AG04449 (cell line): ENCODE measurements around the gene KIF3B.
A peak's percentile ranks its signal among the peaks of the same experiment; 100 is the strongest.
"Not testable (repeated sequence)": the region's sequence is repeated elsewhere in the genome, so short reads cannot be mapped to it uniquely, and the experiment has no call there.

ENCODE experiments used
- CTCF ChIA-PET: fragments of 350-600 bp; formaldehyde crosslinking; extraction: SDS; loops from one replicate; lab custom pipeline; 2021; ENCODE audit warnings: antibody characterized with exemption; lab: Yijun Ruan, JAX
- POLR2A ChIA-PET: fragments of 400-600, 350-600 bp; formaldehyde crosslinking; extraction: SDS; loops from one replicate; lab custom pipeline; 2020; ENCODE audit warnings: antibody characterized with exemption, inconsistent platforms; lab: Yijun Ruan, JAX
- DNase-seq: peaks from one replicate; pipeline ENCODE4 v3.0.0-alpha.2; 2010; ENCODE audit warnings: low read depth, low spot score
- H3K4me3 ChIP-seq: 2 replicates; pipeline ENCODE4 v1.5.1; 2011; ENCODE audit warnings: low read depth, mild to moderate bottlenecking, control low read depth, low read length
- TF ChIP-seq, protein P1 (sequence below): IDR thresholded peaks from one replicate; pipeline ENCODE4 v1.5.1; 2011; ENCODE audit warnings: mild to moderate bottlenecking, moderate library complexity, low read length, control low read depth, inconsistent platforms; ENCODE audit not compliant: insufficient read depth; ENCODE audit errors: missing control alignments

The KIF3B gene

GRCh38 chr20:32333988-32334885, 56.8 kb downstream of the KIF3B start:
- H3K4me3 ChIP-seq, result no peak overlapping the region
- DNase-seq, result no peak
- CTCF ChIA-PET, result interaction anchor here (0.5 kb wide), 1 partner anchor 94 kb away, joined by 3 read pairs; no protein-coding TSS in a partner anchor
- TF ChIP-seq, protein P1, sequence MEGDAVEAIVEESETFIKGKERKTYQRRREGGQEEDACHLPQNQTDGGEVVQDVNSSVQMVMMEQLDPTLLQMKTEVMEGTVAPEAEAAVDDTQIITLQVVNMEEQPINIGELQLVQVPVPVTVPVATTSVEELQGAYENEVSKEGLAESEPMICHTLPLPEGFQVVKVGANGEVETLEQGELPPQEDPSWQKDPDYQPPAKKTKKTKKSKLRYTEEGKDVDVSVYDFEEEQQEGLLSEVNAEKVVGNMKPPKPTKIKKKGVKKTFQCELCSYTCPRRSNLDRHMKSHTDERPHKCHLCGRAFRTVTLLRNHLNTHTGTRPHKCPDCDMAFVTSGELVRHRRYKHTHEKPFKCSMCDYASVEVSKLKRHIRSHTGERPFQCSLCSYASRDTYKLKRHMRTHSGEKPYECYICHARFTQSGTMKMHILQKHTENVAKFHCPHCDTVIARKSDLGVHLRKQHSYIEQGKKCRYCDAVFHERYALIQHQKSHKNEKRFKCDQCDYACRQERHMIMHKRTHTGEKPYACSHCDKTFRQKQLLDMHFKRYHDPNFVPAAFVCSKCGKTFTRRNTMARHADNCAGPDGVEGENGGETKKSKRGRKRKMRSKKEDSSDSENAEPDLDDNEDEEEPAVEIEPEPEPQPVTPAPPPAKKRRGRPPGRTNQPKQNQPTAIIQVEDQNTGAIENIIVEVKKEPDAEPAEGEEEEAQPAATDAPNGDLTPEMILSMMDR, result no peak
- POLR2A ChIA-PET, result no interaction called here

DNA sequence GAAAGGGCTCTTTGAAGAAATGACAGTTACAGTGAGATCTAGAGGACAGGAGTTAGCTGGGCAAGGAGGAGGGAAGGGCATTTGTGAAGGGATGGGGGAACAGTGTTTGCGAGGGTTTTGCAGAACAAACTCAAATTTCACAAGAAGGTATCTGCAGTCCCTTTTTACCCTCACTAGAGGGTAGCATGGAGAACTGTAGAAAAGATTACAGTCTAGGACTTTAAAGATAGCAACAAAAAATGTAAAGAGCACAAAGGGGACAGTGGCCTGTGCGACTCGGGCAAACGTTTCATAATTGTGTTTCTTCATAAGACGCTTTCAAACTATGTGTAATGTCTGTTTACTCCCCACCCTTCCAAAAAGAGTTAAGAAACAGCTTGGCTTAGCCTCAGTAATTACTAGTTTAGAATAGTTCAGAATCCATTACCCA, 59.5 kb downstream of the KIF3B start:
- CTCF ChIA-PET, result interaction anchor here (0.7 to 4.3 kb wide), 22 partner anchors 8 to 316 kb away, joined by 3 to 35 read pairs (median 4); no protein-coding TSS in a partner anchor
- no peak for DNase-seq
- TF ChIP-seq, protein P1, result peak; percentile 60
- POLR2A ChIA-PET, result no interaction called here
- H3K4me3 ChIP-seq, result no peak overlapping the region

DNA sequence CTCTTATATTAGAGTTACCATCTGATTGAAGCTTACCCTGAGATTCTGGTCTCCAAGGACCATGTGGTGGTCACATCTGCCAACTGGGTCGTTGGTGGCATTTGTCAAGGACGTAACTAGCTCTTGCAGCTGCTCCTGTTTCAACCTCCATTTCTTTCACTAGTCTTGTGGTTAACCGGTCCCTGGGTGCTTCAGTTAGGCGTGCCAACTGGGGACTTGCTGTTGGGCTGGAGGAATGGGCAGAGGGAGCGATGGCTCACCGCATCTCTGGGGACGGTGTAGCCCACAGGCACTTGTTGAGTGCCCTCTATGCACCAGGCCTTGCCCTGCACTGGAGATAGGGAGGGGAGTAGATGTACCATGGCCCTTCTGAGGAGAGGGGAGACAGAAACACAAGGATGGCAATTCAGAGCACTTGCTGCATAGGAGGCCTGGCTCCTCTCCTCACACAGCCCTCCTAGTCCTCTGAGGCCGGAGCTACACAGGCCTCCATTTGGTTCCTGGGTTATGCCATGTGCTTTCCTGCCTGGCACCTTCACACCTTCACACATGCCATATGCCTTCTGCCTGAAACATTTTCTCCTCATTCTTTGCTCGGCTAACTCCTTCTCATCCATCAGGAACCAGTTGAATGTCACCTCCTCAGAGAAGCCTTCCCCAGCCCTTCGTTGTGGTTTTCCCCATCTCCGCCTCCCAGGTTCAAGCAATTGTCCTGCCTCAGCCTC, 60.6 kb downstream of the KIF3B start:
- DNase-seq, result no peak
- no peak overlapping the region for H3K4me3 ChIP-seq
- TF ChIP-seq, protein P1, result no peak
- ChIA-PET POLR2A (no interaction called here), CTCF (interaction anchor here (0.6 to 4.3 kb wide), 13 partner anchors 7 to 314 kb away, joined by 3 to 35 read pairs (median 4); no protein-coding TSS in a partner anchor)

- ChIA-PET CTCF (interaction anchor here (0.6 to 4.3 kb wide), 5 partner anchors 11 to 314 kb away, joined by 3 to 35 read pairs (median 4); no protein-coding TSS in a partner anchor), POLR2A (no interaction called here)
- H3K4me3 ChIP-seq, result no peak overlapping the region
- TF ChIP-seq, protein P1, result no peak
- DNase-seq, result no peak
Observed at GRCh38 chr20:32338665-32339064, 61.2 kb downstream of the KIF3B start.

- H3K4me3 ChIP-seq, result no peak overlapping the region
- TF ChIP-seq, protein P1, result no peak
- DNase-seq, result no peak
- ChIA-PET CTCF (interaction anchor here (1.3 to 4.3 kb wide), 2 partner anchors 14 to 57 kb away, joined by 3 to 35 read pairs; no protein-coding TSS in a partner anchor), POLR2A (no interaction called here)
Observed at GRCh38 chr20:32339116-32339515, 61.7 kb downstream of the KIF3B start.

DNA sequence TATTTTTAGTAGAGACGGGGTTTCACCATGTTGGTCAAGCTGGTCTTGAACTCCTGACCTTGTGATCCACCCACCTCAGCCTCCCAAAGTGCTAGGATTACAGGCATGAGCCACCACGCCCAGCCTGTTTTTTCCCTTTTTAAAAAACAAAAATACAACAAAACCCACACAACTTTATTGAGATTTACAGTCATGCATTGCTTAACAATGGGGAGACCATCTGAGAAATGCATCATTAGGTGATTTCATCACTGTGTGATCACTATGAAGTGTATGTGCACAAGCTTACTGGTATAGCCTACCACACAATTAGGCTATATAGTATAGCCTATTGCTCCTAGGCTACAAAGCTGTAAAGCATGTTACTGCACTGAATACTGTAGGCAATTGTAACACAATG, 63.6 kb downstream of the KIF3B start:
- H3K4me3 ChIP-seq, DNase-seq, POLR2A ChIA-PET: not testable (repeated sequence)
- CTCF ChIA-PET, result interaction anchor here (0.9 kb wide), 1 partner anchor 139 kb away, joined by 3 read pairs; no protein-coding TSS in a partner anchor
